MG63 (cell line): ENCODE data around the gene PCSK5. TPM values are rescaled to one million over a fixed set of nuclear protein-coding genes. Genes with fewer than 3 reads are reported as not detected.

Experiments
- DNase-seq: peaks from one replicate; pipeline ENCODE4 v3.0.0-alpha.2; 2020
- H3K27me3 ChIP-seq: fragments of 250-450 bp; sonication (Bioruptor Pico); 2 replicates; pipeline ENCODE4 v1.5.1; 2020; ENCODE audit warnings: mild to moderate bottlenecking, moderate library complexity
- H3K36me3 ChIP-seq: fragments of 250-450 bp; sonication (Bioruptor Pico); 2 replicates; pipeline ENCODE4 v1.5.1; 2020; ENCODE audit warnings: mild to moderate bottlenecking, moderate library complexity
- H3K4me3 ChIP-seq: fragments of 250-450 bp; sonication (Bioruptor Pico); 2 replicates; pipeline ENCODE4 v1.5.1; 2020; ENCODE audit warnings: mild to moderate bottlenecking, moderate library complexity
- H3K9me3 ChIP-seq: fragments of 250-450 bp; sonication (Bioruptor Pico); 2 replicates; pipeline ENCODE4 v1.5.1; 2020; ENCODE audit warnings: mild to moderate bottlenecking, moderate library complexity
- total RNA-seq: library from RNA; depleted of rRNA; stranded (reverse); fragments of >200 nt; shearing (Covaris generic); gene quantifications from 2 replicates; pipeline ENCODE4 v1.2.3, GENCODE V29; 2014; ENCODE audit warnings: low replicate concordance

Gene PCSK5
- total RNA-seq, 1 experiment from 2014 or later, result 0.13 TPM

- Histone ChIP-seq H3K4me3 (no peak overlapping the region), H3K36me3 (no peaks in the 10 kb centered on the region), H3K27me3 (no peaks in the 10 kb centered on the region), H3K9me3 (no peaks in the 10 kb centered on the region)
- no peak for DNase-seq
Measured at GRCh38 chr9:76191493-76191892, 301.0 kb downstream of the PCSK5 start.

DNA sequence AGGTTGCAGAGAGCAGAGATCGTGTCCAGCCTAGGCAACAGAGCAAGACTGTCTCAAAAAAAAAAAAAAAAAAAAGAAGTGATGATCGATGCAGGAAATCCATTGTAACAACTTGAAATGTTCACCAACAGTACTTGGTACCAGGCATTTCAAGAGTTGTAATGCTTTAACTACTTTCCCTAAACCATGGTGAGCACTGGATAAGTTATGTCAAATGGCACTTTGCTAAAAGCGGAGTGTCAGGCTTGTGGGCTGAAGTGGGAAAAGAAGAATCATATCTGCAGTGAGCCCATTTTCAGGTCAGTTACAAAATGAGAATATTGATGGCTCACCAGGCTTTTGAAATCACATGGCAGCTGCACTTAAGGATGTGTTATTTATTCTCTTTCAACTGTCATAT lies 301.5 kb downstream of the PCSK5 start:
- no peaks in the 10 kb centered on the region for H3K27me3 ChIP-seq
- H3K4me3 ChIP-seq, result no peak overlapping the region
- DNase-seq, result no peak
- no peaks in the 10 kb centered on the region for H3K36me3 ChIP-seq
- no peaks in the 10 kb centered on the region for H3K9me3 ChIP-seq

DNA sequence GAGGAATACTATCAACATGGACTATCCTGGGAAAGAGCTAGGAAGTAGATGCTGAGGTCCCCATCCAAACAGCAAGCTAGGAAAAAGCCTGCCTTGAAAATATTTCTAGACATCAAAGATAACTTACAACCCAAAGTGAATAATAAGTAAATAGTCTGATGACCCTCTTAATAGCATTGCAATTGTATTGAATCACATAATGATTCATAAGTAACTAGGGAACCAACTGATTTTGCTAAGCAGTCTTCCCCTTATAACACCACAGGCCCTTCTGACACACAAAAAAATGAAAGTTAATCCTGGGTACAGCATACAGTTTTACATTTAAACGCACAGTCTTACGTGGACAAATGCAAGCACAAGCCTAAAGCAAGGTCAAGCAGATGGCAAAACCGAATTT lies 304.4 kb downstream of the PCSK5 start:
- no peak for DNase-seq
- H3K27me3 ChIP-seq, result no peaks in the 10 kb centered on the region
- no peaks in the 10 kb centered on the region for H3K36me3 ChIP-seq
- no peaks in the 10 kb centered on the region for H3K9me3 ChIP-seq
- no peak overlapping the region for H3K4me3 ChIP-seq

DNA sequence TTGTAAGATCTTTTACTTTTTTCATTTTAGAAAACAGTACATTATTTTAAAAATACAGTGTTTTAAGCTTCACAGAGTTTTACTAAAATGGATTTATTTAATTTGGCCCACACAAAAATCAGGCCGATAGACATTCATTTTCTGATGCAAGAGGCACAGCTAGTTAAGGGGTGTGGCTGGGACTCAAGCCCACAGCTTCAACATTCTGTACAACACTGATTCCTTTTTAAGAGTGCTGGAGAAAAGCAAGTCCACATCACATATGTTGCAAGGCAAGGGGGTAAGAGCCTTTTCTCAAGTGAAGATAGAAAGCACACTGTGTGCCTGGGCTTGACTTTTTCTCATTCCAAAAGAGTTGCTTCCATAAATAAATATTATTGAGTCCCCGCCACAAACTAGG lies 307.9 kb downstream of the PCSK5 start:
- H3K27me3 ChIP-seq, result no peaks in the 10 kb centered on the region
- no peaks in the 10 kb centered on the region for H3K36me3 ChIP-seq
- no peaks in the 10 kb centered on the region for H3K9me3 ChIP-seq
- DNase-seq, result no peak
- H3K4me3 ChIP-seq, result no peak overlapping the region

DNA sequence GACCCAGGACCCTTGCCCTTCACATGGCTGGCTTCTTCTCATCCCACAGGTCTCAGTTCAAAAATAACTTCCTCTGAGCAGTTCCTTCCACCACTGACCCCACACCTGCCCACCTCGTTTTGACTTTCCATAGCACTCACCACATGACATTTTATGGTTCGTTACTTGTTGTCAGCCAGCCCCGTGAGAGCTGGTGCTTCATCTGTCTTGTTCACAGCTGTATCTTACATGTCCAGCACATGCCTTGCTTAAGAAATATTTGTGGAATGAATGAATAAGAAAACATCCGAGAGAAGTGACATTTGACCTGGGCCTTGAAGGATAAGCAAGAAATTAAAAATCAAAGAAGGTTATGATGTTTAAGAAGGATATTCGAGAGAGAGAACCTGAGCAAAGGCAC lies 309.8 kb downstream of the PCSK5 start:
- DNase-seq, result no peak
- Histone ChIP-seq H3K27me3 (no peaks in the 10 kb centered on the region), H3K36me3 (no peaks in the 10 kb centered on the region)

DNA sequence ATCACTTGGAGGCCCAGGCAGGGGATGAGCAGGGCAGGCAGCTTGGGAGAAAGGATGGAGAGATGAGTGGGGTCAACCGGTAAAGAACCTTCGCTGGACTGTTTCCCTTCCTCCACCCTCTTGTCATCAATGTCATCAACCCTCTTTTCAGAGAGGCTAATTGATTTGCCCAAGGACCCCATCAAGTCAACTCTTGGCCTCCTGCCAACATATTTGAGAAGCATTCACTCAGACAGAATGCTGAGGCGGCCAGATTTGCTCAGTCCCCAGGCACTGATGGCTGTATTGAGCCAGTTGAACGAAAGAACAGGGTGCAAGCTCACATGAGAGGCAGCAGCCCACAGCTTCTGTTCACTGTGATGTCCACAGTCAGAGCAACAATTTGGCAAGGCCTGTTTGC lies 310.3 kb downstream of the PCSK5 start:
- H3K9me3 ChIP-seq, result no peaks in the 10 kb centered on the region
- no peak for DNase-seq

More for the DNA sequence above, 309.8 kb downstream of the PCSK5 start:
- Histone ChIP-seq H3K4me3 (no peak overlapping the region), H3K9me3 (no peaks in the 10 kb centered on the region)

GRCh38 chr9:76203373-76203772 lies 312.9 kb downstream of the PCSK5 start:
- Histone ChIP-seq H3K27me3 (no peaks in the 10 kb centered on the region), H3K36me3 (no peaks in the 10 kb centered on the region), H3K4me3 (no peak overlapping the region), H3K9me3 (no peaks in the 10 kb centered on the region)
- DNase-seq, result no peak

More for the DNA sequence above, 310.3 kb downstream of the PCSK5 start:
- no peak overlapping the region for H3K4me3 ChIP-seq
- no peaks in the 10 kb centered on the region for H3K27me3 ChIP-seq
- no peaks in the 10 kb centered on the region for H3K36me3 ChIP-seq

- Histone ChIP-seq H3K9me3 (no peaks in the 10 kb centered on the region), H3K36me3 (no peaks in the 10 kb centered on the region), H3K4me3 (no peak overlapping the region), H3K27me3 (no peaks in the 10 kb centered on the region)
- no peak for DNase-seq
Measured at GRCh38 chr9:76206821-76207220, 316.3 kb downstream of the PCSK5 start.

GRCh38 chr9:76213751-76214150 lies 323.3 kb downstream of the PCSK5 start:
- Histone ChIP-seq H3K36me3 (no peaks in the 10 kb centered on the region), H3K4me3 (no peak overlapping the region), H3K27me3 (no peaks in the 10 kb centered on the region), H3K9me3 (no peaks in the 10 kb centered on the region)
- DNase-seq, result no peak

DNA sequence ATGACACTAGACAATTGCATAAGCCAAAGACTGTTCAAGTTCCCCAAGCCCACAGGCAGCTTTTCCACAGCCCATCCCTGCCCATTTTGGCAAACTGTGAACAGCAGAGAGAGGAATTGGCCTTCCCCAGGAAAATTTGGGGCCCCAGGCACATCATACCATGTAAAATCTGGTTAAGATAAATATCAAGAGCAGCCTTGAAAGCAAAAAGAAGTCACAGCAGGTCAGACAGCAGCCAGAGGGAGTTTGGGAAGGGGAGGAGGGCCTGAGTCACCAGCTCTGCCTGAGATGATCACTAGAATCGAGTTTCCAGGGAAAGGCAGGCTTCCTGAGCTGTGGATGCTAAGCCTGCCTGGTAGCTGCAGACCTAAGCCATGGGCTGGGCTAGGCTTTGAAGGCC lies 324.6 kb downstream of the PCSK5 start:
- no peaks in the 10 kb centered on the region for H3K36me3 ChIP-seq
- no peaks in the 10 kb centered on the region for H3K27me3 ChIP-seq
- peak; percentile 67 for DNase-seq
- no peaks in the 10 kb centered on the region for H3K9me3 ChIP-seq
- H3K4me3 ChIP-seq, result no peak overlapping the region

- H3K9me3 ChIP-seq, result no peaks in the 10 kb centered on the region
- peak; percentile 2 for DNase-seq
- H3K36me3 ChIP-seq, result no peaks in the 10 kb centered on the region
- no peaks in the 10 kb centered on the region for H3K27me3 ChIP-seq
- H3K4me3 ChIP-seq, result no peak overlapping the region
Measured at GRCh38 chr9:76216161-76216649, 325.7 kb downstream of the PCSK5 start.

DNA sequence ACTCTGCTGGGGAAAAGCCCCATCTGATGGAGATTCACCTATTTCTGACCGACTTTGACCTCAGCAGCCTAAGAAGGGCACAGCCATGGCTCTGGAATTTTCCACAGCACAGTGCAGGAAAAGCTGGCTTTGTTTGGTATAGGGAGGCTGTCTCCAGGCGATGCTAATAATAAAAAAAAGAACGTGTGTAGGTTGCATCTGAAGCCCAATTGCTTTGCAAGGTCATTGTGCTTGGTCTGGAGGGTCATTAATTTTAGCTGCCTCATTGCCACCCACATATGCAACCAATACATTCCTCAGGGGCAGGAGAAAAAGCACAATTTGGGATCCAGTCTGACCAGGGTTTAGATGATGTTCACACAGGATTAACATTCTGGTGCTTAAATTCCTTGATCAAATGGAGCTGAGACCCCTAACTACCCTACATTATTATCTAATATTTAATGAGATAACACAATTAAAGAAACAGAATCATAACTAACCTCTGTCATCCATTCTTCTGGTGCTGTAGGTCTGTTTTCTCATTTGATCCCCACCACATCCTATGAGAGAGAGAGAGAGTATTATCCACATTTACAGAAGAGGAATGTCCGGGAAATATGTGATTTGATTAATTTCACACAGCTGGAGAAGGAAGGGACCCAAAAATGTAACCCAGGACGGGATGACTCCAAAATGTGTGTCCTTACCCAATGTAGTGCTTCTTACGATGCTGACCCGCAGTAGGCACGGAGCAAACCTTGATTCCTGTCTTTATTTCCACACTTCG lies 327.8 kb downstream of the PCSK5 start:
- no peaks in the 10 kb centered on the region for H3K36me3 ChIP-seq
- H3K4me3 ChIP-seq, result no peak overlapping the region
- H3K27me3 ChIP-seq, result no peaks in the 10 kb centered on the region
- no peak for DNase-seq
- H3K9me3 ChIP-seq, result no peaks in the 10 kb centered on the region

- no peak for DNase-seq
- Histone ChIP-seq H3K9me3 (no peaks in the 10 kb centered on the region), H3K36me3 (no peaks in the 10 kb centered on the region), H3K27me3 (no peaks in the 10 kb centered on the region), H3K4me3 (no peak overlapping the region)
Measured at GRCh38 chr9:76218886-76219445, 328.5 kb downstream of the PCSK5 start.

GRCh38 chr9:76219560-76220151 lies 329.2 kb downstream of the PCSK5 start:
- Histone ChIP-seq H3K27me3 (no peaks in the 10 kb centered on the region), H3K9me3 (no peaks in the 10 kb centered on the region), H3K36me3 (no peaks in the 10 kb centered on the region), H3K4me3 (no peak overlapping the region)
- DNase-seq, result no peak

DNA sequence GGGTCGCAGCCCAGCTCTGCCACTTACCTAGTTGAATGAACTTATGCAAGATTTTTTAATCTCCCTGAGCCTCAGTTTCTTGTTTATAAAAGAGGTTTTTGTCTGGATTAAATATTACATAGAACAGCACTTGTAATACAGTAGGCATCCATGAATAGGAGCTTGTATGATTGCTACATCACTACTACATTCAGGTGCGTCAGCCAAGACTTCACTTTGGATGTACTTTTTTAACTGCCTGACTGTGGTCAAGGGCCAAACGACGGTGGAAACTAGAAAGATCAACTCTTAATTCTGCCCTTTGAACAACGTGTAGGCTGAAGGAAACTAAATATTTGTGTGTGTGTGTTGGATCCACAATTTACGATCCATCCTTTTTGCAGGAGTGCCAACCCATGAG lies 330.9 kb downstream of the PCSK5 start:
- Histone ChIP-seq H3K9me3 (no peaks in the 10 kb centered on the region), H3K4me3 (no peak overlapping the region), H3K36me3 (no peaks in the 10 kb centered on the region), H3K27me3 (no peaks in the 10 kb centered on the region)
- no peak for DNase-seq

- H3K9me3 ChIP-seq, result no peaks in the 10 kb centered on the region
- H3K27me3 ChIP-seq, result no peaks in the 10 kb centered on the region
- no peak for DNase-seq
- no peak overlapping the region for H3K4me3 ChIP-seq
- no peaks in the 10 kb centered on the region for H3K36me3 ChIP-seq
Measured at GRCh38 chr9:76223749-76224340, 333.4 kb downstream of the PCSK5 start.

DNA sequence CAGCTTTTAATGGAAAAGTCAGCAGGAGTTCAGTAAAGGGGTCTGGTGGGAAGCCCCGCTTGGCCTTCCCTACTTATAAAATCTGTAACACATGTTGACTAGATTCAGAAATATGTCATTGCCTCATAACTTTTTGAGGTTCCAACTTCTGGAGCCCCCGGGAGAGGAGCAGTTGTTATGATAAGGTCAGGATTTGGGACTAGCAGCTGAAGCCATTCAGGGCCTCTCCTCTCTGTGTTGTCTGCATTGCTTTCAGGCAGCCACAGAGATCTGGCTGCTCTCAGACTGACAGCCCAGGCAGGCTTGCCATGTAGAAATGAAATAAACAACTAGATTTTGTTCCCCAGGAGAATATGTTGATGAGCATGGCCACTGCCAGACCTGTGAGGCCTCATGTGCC lies 336.7 kb downstream of the PCSK5 start:
- Histone ChIP-seq H3K4me3 (no peak overlapping the region), H3K9me3 (no peaks in the 10 kb centered on the region), H3K36me3 (no peaks in the 10 kb centered on the region), H3K27me3 (no peaks in the 10 kb centered on the region)
- DNase-seq, result no peak
